Posterior vena cava (tissue), 2 donors: ENCODE data around the gene DLX3. TPM values are rescaled to one million over a fixed set of nuclear protein-coding genes. Genes with fewer than 3 reads are reported as not detected.

Experiments
- DNase-seq: peaks from one replicate; pipeline ENCODE4 v3.0.0-alpha.2; 2020; ENCODE audit warnings: low spot score
- intact Hi-C, 2 donors: fragments of 100-400 bp; cut with DNase I; formaldehyde crosslinking; loops; one replicate each; pipeline versions ENCODE4 v1.14.1 to v1.14.2; 2022 to 2023
- total RNA-seq, 2 donors: library from RNA; stranded (reverse); fragmentation: NEBNext Ultra II Directional; extraction: Animal tissue kit (Norgen Biotek cat#: 25700); gene quantifications; one replicate each; pipeline ENCODE4 v1.2.1, GENCODE V29; 2021
- donor health status: DM: yes; HTN: yes; CAD: no.
- donor health status: DM: yes; HTN: yes; CAD: no.

The DLX3 gene
- total RNA-seq, 2 donors from 2014 or later = 0.23 TPM; not detected in 1

DNA sequence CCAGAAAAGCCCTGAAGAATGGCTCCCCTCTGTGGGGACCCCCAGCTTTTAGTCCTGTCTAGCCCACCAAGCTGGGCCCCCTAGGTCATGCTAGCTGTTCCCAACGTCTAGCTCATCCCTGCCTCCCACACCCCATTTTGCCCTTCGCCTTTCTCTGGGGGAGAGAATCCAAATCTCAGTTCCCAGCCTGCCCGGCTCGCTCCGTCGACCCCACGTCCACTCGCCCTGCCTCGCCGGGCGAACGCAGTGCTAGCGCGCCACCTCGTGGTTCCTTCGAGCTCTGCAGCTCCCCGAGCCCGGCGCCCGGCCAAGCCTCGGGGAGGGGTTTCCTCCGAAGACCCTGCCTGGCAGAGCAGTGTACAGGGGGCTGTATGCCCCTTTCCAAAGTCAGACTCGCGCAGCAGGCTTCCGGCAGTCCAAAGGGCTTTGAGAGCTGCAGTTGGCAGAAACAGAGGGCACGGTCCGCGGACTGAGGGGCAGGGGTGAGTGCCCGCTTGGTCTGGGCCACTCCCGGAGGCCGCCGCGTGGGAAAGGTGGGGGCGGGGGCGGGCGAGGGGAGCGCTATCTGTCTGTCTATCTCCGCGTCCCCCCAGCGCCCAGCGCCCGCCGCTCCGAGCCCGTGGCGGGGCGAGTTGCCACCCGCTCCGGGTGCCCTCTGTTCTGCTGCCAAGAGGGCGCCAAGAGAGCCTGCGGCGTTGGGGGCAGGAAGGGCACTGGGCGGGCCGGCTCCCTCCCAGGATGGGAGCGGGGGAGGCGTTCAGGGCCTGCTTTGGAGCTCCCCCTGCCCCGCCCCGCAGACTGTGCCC is 1.7 kb upstream of the DLX3 start:
- DNase-seq = peak; percentile 90

DNA sequence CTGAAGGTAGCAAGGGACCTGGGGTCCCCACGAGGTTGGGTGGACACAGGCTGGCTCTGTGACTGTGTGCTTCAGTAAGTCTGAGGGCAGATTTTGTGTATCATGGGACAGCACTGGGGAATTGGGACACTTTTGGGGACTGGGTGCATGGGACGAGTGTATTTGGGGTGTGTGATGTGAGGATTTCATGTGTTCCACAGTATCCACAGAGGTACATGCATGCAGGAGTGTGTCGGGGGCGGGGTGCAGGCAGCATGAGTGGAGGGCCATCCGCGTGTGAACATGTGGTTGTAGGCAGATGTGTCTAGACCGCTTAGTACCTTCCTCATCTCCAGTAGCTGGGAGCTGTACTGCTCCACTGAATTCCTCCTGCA is 1.1 kb upstream of the DLX3 start:
- peak; percentile 51 for DNase-seq
- intact Hi-C loops = loop anchor here (2.0 to 10.0 kb wide), 6 partner anchors 44 to 441 kb away; no protein-coding TSS in a partner anchor

More for the DNA sequence above, 1.7 kb upstream of the DLX3 start:
- intact Hi-C loops = loop anchor here (2.0 to 10.0 kb wide), 6 partner anchors 44 to 442 kb away; no protein-coding TSS in a partner anchor

DNA sequence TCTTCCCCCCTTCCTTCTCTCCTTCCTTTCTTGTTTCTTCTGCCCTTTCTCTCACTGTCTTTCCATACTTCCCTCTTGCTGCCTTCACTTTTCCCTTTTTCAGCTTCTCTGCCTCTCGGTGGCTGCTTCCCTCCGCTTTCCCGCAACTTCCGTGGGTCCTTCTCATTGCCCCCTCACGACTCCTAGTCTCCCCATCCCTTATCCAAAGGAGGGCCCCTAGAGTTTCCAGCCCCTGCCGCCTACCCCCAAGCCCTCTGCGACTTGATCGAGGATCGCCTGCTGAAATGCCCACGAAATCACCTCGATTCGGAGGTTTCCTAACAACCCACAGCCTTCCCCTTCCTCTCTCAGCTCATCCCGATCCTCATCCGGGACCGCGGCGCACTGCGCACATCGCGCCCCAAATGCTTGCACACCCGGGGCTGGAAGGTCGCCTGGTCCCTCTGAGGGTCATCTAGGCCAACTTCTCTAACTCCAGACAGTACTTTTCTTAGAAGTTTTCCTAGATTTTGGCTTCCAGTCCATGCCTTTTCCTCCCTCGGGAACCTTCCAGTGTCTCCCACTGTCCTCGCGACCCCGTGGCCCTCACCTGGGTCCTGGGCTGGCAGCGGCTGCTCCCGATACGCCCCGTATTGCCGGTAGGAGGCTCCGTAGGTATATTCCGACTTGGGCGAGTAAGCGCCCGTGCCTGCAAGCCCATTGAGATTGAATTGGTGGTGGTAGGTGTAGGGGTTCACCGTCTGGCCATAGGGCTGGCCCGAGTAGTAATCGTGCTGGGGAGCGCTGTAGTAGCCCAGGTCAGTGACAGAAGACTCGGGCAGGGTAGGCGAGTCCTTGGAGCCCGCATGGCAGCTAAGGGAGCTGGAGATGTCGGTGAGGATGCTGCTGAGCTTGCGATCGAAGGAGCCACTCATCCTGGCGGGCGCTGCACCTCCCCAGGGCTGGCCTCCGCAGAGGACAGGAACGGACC is 654 bp downstream of the DLX3 start:
- peak; percentile 55 for DNase-seq
- intact Hi-C loops = loop anchor here (5.0 to 10.0 kb wide), 5 partner anchors 42 to 440 kb away; no protein-coding TSS in a partner anchor

DNA sequence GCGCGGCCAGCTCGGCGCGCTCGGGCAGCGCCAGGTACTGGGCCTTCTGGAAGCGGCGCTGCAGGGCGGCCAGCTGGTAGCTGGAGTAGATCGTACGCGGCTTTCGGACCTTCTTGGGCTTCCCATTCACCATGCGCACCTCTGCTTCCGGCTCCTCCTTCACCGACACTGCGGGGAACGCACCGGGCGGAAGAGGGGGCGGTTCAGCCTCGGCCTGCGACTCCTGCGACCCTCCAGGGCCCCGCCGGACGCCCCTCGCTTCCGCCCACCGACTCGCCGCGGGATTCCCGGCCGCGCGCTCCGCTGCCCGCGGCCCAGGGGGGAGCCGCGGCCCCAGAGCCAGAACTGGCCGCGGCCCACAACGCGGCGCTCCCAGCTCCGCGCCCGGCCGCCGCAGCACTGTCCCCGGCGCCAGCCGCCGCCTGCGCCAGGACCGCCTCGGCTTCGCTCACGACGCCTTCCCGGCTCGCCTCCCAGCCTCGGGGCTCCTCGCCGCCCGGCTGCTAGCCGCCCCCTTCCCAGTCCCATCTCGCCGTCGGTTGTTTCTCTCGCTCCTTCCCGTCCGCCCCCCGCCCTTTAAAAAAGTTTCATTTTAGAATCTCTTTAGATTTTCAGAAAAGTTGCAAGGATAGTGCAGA is 1.5 kb downstream of the DLX3 start:
- intact Hi-C loops = loop anchor here (10.0 kb wide), 2 partner anchors 429 to 439 kb away; no protein-coding TSS in a partner anchor
- peak; percentile 73 for DNase-seq

DNA sequence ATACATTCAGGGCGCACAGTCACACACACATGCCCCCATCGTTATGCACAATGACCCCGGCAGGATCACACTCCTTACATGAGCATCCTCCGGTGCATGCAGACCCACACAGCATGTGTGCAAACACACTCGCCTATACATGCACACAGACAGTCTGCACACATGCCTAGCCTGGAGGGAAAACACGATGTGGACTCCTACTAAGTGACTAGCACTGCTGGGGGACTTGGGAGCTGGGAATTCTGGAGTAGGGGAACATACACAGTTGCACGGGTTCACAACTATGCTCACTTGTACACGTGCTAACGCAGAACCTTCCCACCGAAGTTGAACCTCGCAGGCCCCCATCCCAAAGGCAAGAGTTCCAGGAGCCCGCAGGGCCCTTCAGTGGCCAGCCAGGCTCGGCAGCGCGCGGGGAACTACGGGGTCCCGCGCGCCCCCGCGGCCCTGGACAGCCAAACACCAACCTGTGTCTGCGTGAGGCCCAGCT is 2.0 kb downstream of the DLX3 start:
- intact Hi-C loops = loop anchor here (10.0 kb wide), 2 partner anchors 428 to 438 kb away; no protein-coding TSS in a partner anchor
- no peak for DNase-seq

DNA sequence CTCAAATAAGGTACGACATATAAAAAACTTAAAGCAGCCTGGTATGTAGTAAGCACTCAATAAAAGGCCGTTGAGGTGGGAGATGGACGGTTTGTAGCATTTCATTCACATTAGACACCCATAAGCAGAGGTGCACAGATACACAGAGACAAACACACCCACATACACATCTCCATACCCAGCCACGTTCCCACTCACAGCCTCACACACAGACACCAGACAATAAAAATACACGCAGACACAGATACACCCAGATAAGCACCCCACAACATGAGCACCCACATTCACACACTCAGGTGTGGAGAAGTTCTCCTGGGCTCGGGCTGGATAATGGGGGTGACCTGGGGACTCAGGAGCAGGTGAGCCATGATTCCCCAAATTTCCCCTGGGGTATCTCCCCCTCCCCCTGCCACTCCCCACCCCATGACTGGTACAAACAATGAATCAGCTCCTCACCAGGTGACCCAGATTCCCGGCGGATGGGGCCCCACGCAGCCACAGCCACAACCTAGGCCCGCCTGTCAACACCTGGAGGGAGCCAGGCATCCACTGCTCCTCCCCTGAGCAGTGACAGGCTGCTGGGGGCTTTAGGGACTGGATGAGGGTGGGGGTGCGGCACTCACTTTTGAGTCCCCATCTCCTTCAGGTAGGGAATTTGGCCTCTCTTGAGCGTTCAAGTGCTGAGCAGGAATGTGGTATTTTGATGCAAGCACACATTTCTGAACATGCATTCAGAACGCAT is 2.7 kb downstream of the DLX3 start:
- intact Hi-C loops = loop anchor here (10.0 kb wide), 2 partner anchors 428 to 438 kb away; no protein-coding TSS in a partner anchor
- DNase-seq = peak; percentile 49

DNA sequence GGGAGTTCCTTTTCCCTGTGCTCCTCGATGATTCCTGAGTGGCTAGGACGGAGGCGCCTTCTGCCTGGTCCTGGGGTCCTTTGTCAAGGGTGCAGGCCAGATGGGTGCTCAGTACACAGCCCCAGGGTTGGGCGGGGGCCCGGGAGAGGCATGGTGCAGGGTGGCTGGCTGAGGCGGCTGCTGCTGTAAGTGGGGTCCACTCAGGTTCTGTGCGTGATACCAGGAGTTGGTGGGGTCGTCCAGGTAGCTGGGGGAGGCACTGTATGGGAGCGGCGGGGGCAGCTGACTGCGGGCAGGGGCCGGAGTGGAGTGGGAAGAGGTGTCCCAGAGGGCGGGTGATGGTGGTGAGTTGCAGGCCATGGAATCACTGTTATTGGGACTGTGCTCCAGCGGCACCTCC is 3.6 kb downstream of the DLX3 start:
- peak; percentile 72 for DNase-seq

DNA sequence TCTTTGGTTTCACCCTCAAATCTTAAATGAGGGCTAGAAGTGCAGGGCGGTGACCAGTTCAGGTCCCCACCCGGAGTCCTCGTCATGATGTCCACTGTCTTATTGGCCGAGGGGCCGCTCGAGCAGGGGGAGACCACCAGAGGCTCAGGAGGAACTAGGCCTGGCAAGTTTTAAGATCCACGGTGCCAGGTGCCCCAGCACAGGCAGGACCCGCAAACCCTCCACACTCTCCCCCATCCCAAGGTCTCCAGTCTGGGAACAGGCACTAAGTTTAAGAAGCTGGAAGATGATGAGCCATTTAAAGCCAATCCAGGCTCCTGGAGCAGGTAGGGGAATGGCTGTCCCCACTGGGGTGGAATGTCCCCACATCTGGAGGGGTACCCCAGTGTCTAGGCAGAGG is 4.1 kb downstream of the DLX3 start:
- intact Hi-C loops = loop anchor here (10.0 kb wide), 2 partner anchors 426 to 436 kb away; no protein-coding TSS in a partner anchor

More for the DNA sequence above, 3.6 kb downstream of the DLX3 start:
- intact Hi-C loops = loop anchor here (10.0 kb wide), 2 partner anchors 427 to 437 kb away; no protein-coding TSS in a partner anchor

DNA sequence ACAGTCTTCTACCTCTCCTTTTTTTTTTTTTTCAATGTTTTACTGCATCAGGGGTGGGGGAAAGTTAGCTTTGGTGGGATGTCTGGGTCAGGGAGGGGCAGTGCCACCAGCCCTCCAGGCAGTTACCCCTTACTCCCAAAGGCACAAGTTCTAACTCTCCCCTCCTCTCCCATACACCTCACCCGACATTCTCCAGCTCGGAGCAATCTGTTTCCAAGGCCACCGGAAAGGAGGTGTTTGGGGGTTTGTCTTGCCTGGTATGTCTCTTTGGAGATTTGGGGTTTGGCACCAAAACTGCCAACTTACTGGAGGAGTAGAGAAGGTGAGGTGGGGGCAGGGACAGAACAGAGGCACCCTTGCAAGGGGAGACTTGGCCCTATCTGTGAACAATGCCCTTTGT is 4.7 kb downstream of the DLX3 start:
- intact Hi-C loops = loop anchor here (10.0 kb wide), 2 partner anchors 426 to 436 kb away; no protein-coding TSS in a partner anchor
- DNase-seq = peak; percentile 35

More for the DNA sequence above, 4.1 kb downstream of the DLX3 start:
- peak; percentile 71 for DNase-seq

DNA sequence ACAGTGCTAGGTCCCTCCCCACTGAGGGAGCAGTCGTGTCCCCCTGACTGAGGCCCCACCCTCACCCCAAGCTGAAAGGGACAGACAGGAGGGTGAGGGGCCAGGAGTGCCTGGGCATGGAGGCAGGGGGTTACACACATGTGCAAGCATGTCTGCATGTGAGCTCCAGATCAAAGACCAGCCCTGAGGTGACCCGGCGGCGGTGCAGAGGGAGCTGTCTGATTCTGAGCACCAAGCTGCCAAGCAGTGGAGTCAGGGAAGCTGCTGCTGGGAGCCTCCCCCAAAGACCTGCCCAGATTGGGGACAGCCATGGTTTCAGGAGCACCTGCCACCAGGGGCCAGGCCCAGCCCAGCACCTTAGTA is 5.5 kb downstream of the DLX3 start:
- intact Hi-C loops = no loop called here
- DNase-seq = peak; percentile 64

DNA sequence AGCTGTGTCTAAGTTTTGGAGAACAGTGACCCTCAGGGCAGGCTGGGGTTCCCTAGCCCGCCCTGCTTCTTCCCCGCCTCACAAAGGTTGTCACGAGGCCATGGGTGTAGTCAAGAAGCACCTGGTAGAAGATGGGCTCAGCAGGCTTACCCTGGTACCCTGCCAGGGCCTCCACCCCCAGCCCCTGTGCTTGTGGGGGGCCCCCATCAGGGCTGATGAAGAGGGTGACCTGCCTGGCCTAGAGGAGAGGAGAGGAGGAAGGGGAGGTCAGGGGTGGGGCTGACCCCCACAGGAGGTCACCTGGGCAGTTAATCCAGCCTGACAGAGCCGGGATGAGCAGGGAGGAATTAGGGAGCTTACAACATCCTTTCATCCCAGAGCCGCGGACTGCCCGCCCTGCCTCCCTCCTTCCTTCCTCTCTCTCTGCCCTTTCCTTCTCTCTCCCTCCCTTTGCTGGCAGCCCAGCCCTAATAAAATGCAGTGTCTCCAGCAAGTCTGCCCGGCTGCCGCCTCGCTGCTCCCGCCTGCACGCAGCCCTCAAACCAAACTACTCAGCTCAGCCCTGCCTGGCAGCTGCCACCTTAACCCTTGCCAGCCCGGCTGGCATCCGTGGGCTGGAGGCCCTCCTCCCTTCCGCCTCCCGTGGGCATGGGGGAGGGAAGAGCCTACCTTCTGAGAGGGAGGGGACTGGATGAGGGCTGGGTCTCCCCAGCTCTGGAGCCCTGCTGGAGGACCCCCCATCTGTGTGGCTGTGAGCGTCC is 7.2 kb downstream of the DLX3 start:
- peak; percentile 68 for DNase-seq
- intact Hi-C loops = loop anchor here in 1 of 2 donors (2.0 kb wide), 1 partner anchor 381 kb away; no protein-coding TSS in a partner anchor

DNA sequence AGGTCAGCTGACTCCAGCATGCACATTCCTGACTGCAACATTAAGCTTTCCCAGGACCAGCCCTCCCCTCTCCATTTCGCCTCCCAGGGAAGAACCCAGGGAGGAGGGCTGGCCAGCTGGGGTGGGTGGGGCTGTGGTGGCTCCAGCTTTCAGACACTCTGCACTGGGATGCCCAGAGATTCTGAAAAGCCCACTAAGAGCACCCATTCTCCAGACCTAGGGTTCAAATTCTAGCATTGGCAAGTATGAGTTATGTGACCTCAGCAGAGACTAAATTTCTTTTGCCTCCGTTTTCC is 7.8 kb downstream of the DLX3 start:
- intact Hi-C loops = loop anchor here in 1 of 2 donors (2.0 kb wide), 1 partner anchor 382 kb away; no protein-coding TSS in a partner anchor

DNA sequence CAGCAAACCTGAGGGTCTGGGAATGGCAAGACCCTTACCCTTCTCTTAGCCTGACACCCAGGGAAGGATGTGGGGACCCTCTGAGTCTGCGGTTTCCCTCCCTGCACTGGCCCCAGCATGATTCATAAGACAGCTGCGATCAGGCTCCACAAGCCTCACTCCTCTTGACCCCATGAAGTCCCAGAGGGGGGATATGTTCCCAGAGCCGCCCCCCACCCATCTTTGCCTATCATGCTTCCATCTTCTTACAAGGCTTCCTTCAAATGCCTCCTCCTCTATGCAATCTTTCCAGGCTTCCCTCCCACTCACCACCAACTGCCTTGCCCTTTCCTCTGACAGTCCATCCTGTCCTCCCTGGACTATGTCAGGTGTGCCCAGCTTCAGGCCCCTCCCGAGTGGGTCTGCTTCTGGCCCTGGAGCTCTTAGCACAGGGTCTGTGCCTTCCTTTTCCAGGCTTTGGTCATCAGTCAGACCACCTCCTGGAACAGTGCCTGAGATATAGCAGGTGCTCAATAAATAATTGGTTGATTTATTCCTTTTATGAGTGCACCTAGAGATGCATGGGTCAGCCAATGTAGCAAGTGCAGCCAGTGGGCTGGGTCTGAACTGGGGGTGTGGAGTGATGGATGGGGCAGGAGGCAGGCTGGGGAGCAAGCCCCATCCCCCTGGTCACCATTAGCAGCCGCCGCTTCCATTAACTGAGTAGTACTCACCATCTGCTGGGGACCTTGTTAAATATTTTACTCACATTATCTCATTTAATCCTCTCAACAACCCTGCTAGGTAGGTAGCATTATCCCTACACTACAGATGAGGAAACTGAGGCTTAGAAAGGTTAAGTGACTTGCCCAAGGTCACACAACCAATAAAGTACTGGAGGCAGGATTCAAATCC is 8.4 kb downstream of the DLX3 start:
- intact Hi-C loops = loop anchor here in 1 of 2 donors (2.0 kb wide), 1 partner anchor 382 kb away; no protein-coding TSS in a partner anchor
- DNase-seq = peak; percentile 2

More for the DNA sequence above, 7.8 kb downstream of the DLX3 start:
- DNase-seq = peak; percentile 24

DNA sequence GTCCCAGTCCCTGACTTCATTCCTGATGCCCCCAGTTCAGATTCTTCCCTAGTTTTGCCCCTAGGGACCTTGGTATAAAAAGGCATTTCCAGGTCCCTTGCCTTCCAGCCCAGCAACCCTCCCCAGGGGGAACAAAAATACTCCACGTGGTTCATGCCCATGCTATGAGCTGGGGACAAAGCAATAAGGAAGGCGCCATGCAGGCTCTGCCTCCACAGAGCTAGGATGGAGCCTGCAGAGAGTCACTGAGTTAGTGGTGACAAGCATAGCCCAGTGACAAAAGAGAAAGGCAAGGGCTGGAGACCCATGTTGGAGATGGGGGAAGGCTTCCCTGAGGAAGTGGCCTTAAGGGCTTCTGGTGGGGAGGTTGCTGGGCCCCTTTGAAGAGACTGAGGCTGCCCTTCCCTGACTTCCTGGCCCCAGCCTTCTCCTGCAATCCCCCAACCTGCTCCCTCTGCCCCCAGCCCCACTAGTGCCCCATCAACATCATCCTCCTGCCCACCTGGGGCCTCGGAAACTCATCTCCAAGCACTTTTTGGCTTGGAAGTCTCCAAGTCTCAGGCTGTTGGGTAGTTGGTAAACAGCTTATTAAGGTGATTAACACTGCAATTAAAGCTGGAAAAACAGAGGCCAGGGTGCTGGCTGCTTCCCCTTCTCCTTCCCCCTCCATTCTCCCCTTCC is 9.6 kb downstream of the DLX3 start:
- intact Hi-C loops = no loop called here

DNA sequence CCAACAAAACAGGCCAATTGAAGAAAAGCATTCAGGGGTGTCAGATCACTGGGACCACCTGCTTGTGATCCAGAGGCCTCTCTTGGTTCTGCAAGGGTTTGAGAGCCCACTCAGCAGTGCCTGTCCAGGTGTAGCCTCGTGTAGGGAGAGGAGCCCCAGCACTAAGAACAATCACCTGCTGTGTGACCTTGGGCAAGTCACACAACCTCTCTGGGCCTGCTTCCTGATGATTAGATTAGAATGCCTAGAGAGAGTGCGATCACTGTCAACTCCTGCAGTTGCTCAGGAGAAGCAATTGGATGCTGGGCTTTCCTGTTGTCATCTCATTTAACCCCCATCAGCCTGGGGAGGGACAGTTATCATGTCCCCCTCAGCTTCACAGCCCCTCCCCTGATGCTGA is 10.2 kb downstream of the DLX3 start:
- intact Hi-C loops = no loop called here
- no peak for DNase-seq

More for the DNA sequence above, 9.6 kb downstream of the DLX3 start:
- no peak for DNase-seq

DNA sequence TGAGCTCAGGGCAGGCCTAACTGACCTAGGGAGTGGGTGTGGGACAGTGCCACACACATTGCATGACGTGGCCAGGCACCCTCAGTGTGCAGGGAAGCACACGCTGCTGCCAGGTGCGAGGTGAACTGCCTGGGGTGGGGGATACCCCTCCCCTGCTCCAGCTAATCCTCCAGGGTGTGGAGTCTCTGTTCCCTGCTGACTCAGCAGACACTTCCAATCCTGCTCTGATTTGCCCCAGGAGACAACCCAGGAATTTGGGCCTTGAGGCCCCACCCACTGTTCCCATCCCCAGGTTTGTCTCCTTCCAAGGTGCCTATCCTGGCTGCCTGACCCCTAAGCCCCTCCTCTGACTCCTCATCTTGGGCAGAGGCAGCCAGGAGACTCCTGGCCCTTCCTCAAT is 10.7 kb downstream of the DLX3 start:
- DNase-seq = no peak
- intact Hi-C loops = no loop called here
